T-cell (primary cell): ENCODE measurements around the gene MMP25. TPM values are rescaled to one million over a fixed set of nuclear protein-coding genes. Genes with fewer than 3 reads are reported as not detected.

Source experiments
- ATAC-seq, 4 experiments: fragments of 200-7000 bp in 3 of 4; fragments of 150-1000 bp in 1 of 4; cut with Tn5 transposase; replicated peaks in 1 of 4; 1 replicate in 3 of 4; 2 replicates in 1 of 4; pipeline ENCODE4 v1.10.0; 2021; ENCODE audit warnings: moderate library complexity in 3 of 4, mild to moderate bottlenecking in 2 of 4, moderate number of reproducible peaks in 1 of 4
- CTCF ChIA-PET, 2 donors: fragments of 300-600 bp; sonication (Branson Sonifier 250); formaldehyde crosslinking; loops; one replicate each; lab custom pipeline; 2022; ENCODE audit warnings: antibody characterized with exemption in 2 of 2; lab: Charles Lee
- POLR2A ChIA-PET, 2 donors: fragments of 300-600 bp; sonication (Branson Sonifier 250); formaldehyde crosslinking; loops; one replicate each; lab custom pipeline; 2022; ENCODE audit warnings: antibody characterized with exemption in 2 of 2; lab: Charles Lee
- DNase-seq, 35 experiments: peaks; one replicate each; pipeline versions ENCODE4 v3.0.0 to v3.0.0-alpha.2; 2013 to 2023
- H3K27ac ChIP-seq: one replicate; pipeline ENCODE4 v1.5.1; 2013; ENCODE audit warnings: low read length
- H3K27me3 ChIP-seq, 2 experiments: replicated peaks in 1 of 2; 1 replicate in 1 of 2; 2 replicates in 1 of 2; pipeline versions ENCODE4 v1.6.1 to v1.7.0; 2013; ENCODE audit warnings: low read length in 1 of 2, mixed read lengths in 1 of 2; ENCODE audit not compliant: control insufficient read depth in 2 of 2, insufficient read depth in 2 of 2; ENCODE audit errors: extremely low read depth in 1 of 2
- H3K36me3 ChIP-seq, 2 donors: 1 replicate in 1 of 2; 2 replicates in 1 of 2; pipeline versions ENCODE4 v1.6.1 to v1.7.0; 2013; ENCODE audit warnings: low read length in 1 of 2; ENCODE audit not compliant: control insufficient read depth in 2 of 2, insufficient read depth in 1 of 2; ENCODE audit errors: extremely low read depth in 1 of 2
- H3K4me1 ChIP-seq, 2 experiments: 1 replicate in 1 of 2; 2 replicates in 1 of 2; pipeline versions ENCODE4 v1.6.1 to v1.7.0; 2013; ENCODE audit warnings: low read length in 2 of 2, mixed read lengths in 1 of 2; ENCODE audit not compliant: insufficient read depth in 2 of 2, control insufficient read depth in 1 of 2; ENCODE audit errors: extremely low read depth in 1 of 2
- H3K4me3 ChIP-seq, 2 donors: 1 replicate in 1 of 2; 2 replicates in 1 of 2; pipeline versions ENCODE4 v1.5.1 to v1.7.0; 2013; ENCODE audit warnings: mild to moderate bottlenecking in 2 of 2, low read length in 1 of 2, moderate library complexity in 1 of 2; ENCODE audit not compliant: control insufficient read depth in 1 of 2; ENCODE audit errors: extremely low read depth in 1 of 2
- H3K9me3 ChIP-seq: 2 replicates; pipeline ENCODE4 v1.7.0; 2013
- H3K27ac Mint-ChIP-seq, 2 donors: one replicate each; pipeline ENCODE4 v1.8.0; 2020 to 2021; ENCODE audit warnings: mild to moderate bottlenecking in 2 of 2, mixed read lengths in 2 of 2
- H3K27me3 Mint-ChIP-seq, 2 donors: one replicate each; pipeline ENCODE4 v1.8.0; 2021 to 2022; ENCODE audit warnings: mixed read lengths in 2 of 2
- H3K36me3 Mint-ChIP-seq: one replicate; pipeline ENCODE4 v1.8.0; 2021; ENCODE audit warnings: mixed read lengths
- H3K4me1 Mint-ChIP-seq, 3 donors: one replicate each; pipeline ENCODE4 v1.8.0; 2020 to 2022; ENCODE audit warnings: mixed read lengths in 3 of 3, mild to moderate bottlenecking in 1 of 3
- H3K4me3 Mint-ChIP-seq, 3 donors: one replicate each; pipeline ENCODE4 v1.8.0; 2020 to 2022; ENCODE audit warnings: mild to moderate bottlenecking in 3 of 3, mixed read lengths in 3 of 3, moderate library complexity in 3 of 3
- H3K9me3 Mint-ChIP-seq, 3 donors: one replicate each; pipeline ENCODE4 v1.8.0; 2020 to 2022; ENCODE audit warnings: mixed read lengths in 3 of 3
- WGBS: methylation state at CpG from one replicate; pipeline ENCODE4 v1.1.5; 2013; ENCODE audit warnings: missing lambda C conversion rate; ENCODE audit not compliant: insufficient coverage; 5-methylcytosine and 5-hydroxymethylcytosine counted together
- total RNA-seq, 35 experiments: library from RNA in 6 of 35; stranded (reverse) in 6 of 35; fragments of 120-200 nt in 1 of 35; gene quantifications; one replicate each; pipeline versions ENCODE4 v1.2.1 to v1.2.4 and lab custom pipeline; 2013 to 2026

The MMP25 gene
- total RNA-seq, 5 donors from 2014 or later (not counting 1 experiment from before 2014, with no cell fraction given) = 1.6 to 9.6 (median 4.1) TPM

DNA sequence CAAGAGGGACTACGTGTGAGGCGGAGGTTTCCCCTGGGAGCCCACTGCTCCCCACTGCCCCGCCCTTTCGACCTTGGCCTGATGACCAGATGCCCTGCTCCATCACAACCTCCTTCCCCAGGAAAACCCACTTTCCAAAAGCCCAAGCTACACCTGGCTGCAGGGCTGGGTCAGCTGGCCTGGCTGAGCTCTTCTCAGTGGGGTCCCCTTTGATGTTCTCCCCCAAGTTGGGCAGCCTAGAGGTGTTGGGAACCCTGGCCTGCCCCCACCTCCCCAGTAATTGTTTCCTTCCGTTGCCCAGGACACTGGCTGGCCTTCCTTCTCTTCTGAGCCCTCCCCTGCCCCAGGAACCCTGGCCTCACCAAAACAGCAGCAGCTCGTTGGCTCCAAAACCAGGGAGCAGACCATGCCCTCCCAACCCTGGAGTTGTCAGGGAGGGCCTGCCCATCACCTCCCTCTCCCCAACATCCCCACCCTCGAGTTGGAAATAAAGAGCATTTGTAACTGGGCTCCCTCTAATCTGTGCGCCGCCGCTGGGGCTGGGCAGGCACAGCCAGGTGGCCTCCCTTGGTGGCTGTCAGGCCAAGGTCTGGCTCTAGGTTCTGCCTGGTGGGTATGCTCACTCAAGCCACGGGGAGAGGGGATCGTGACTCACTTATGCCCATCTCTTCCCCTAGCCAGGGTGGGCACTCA, 32.2 kb upstream of the MMP25 start:
- no peaks in the 10 kb centered on the region for H3K36me3 Mint-ChIP-seq

DNA sequence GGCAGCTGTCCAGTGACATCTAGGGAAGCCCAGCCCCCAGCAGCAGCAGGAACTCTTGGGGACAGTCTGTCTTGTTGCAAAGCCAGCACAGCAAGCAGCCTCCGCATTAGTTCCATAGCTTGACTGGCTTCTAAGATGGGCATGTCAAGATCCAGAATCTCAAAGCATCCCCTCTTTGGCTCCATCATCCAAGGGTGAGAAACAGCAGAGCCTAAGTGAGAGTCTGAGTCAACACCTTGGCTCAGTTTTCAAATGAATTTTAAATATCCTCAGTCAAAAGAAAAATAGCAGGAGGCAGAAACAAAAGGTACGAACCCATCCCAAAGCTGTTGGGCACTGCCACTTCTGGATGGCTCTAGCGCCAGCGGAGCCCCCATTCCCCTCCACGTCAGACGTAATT, 31.4 kb upstream of the MMP25 start:
- Mint-ChIP-seq H3K4me3 (no peak overlapping the region), H3K4me1 (peaks cover 3 to 14% (median 14%) of the 10 kb centered on the region in 3 donors), H3K27ac (no peak overlapping the region), H3K27me3 (peaks cover 0 to 20% of the 10 kb centered on the region in 2 donors), H3K36me3 (no peaks in the 10 kb centered on the region), H3K9me3 (no peaks in the 10 kb centered on the region)
- peaks cover 0 to 63% of the 10 kb centered on the region in 2 experiments for H3K27me3 ChIP-seq
- 88% methylated on average over 6 of the region's 6 CpGs for WGBS
- peaks cover 2 to 38% of the 10 kb centered on the region in 2 experiments for H3K4me1 ChIP-seq
- ATAC-seq (no peak), DNase-seq (no peak)
- ChIA-PET CTCF (no interaction called here), POLR2A (no interaction called here)
- no peak overlapping the region for H3K4me3 ChIP-seq
- H3K27ac ChIP-seq = no peak overlapping the region
- H3K36me3 ChIP-seq = no peaks in the 10 kb centered on the region
- H3K9me3 ChIP-seq = no peaks in the 10 kb centered on the region

More for the DNA sequence above, 32.2 kb upstream of the MMP25 start:
- Histone ChIP-seq H3K4me1 (peaks cover 0 to 31% of the 10 kb centered on the region in 2 experiments), H3K36me3 (no peaks in the 10 kb centered on the region), H3K9me3 (no peaks in the 10 kb centered on the region), H3K27ac (no peak overlapping the region), H3K4me3 (no peak overlapping the region), H3K27me3 (peaks cover 0 to 69% of the 10 kb centered on the region in 2 experiments)
- no peaks in the 10 kb centered on the region for H3K9me3 Mint-ChIP-seq
- peaks cover 0 to 10% (median 8%) of the 10 kb centered on the region in 3 donors for H3K4me1 Mint-ChIP-seq
- POLR2A ChIA-PET = no interaction called here
- 69% methylated on average over 7 of the region's 12 CpGs for WGBS
- no peak for DNase-seq
- no peak overlapping the region for H3K27ac Mint-ChIP-seq
- ATAC-seq = no peak
- H3K27me3 Mint-ChIP-seq = peaks cover 0 to 19% of the 10 kb centered on the region in 2 donors
- no peak overlapping the region for H3K4me3 Mint-ChIP-seq
- CTCF ChIA-PET = interaction anchor here in 1 of 2 donors (0.6 kb wide), 1 partner anchor 65 kb away, joined by 3 read pairs; no protein-coding TSS in a partner anchor

DNA sequence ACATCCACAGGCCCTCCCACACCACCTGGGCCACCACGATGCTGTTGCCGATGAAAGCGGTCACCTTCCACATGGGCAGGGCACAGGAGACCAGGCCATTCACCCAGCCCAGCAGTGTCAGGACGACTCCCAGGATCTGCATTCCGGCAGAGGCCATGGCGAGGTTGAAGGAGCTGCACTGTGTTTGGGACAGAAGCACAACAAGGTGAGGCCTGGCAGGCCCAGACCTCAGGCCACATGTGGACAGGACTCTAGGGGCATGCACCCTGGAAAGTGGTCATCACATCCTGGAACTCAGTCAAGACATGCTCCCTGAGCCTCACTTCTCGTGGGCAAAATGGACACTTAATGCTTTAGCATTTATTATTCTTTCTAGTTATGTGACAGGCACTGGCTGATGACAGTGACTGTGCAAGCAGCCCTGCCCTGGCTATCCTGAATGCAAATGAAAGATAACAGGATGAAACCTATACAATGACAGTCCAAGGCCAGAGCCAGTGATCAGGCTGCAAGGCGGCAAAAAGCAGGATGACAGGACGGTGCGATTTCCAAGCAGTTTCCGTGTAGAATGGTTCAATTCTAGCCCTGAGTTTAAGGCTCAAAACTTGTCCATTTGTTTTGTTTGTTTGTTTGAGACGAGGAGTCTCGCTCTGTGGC, 30.4 kb upstream of the MMP25 start:
- Mint-ChIP-seq H3K27me3 (peaks cover 0 to 20% of the 10 kb centered on the region in 2 donors), H3K9me3 (no peaks in the 10 kb centered on the region), H3K4me3 (no peak overlapping the region), H3K27ac (no peak overlapping the region), H3K4me1 (peaks cover 6 to 19% (median 18%) of the 10 kb centered on the region in 3 donors), H3K36me3 (no peaks in the 10 kb centered on the region)
- CTCF ChIA-PET = no interaction called here
- no peak for ATAC-seq
- no peak for DNase-seq
- no peaks in the 10 kb centered on the region for H3K9me3 ChIP-seq
- no peak overlapping the region for H3K4me3 ChIP-seq
- WGBS = 87% methylated on average over 9 of the region's 13 CpGs
- no peaks in the 10 kb centered on the region for H3K36me3 ChIP-seq
- H3K4me1 ChIP-seq = peaks cover 7 to 47% of the 10 kb centered on the region in 2 experiments
- H3K27ac ChIP-seq = no peak overlapping the region
- H3K27me3 ChIP-seq = peaks cover 0 to 56% of the 10 kb centered on the region in 2 experiments
- POLR2A ChIA-PET = no interaction called here

DNA sequence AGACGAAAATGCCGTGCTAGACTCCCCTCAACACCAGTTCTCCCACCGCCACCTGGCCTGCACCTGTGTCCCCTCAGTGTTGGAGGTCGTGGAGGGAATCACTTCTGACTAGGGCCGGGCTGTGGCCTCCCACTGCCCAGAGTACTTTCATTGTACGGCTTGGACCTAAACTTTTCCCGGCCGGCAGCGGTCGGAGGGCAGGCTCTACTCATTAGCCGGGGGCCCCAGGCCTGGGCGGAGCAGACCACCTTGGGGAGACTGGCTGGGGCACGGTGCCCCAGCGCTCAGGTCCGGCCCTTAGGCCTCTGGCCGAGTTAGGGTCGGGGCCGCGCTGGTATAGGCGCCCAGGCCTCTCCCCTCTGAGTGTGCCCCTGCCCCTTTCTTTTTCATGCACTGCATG, 29.0 kb upstream of the MMP25 start:
- Histone ChIP-seq H3K36me3 (no peaks in the 10 kb centered on the region), H3K9me3 (no peaks in the 10 kb centered on the region), H3K27me3 (peaks cover 0 to 42% of the 10 kb centered on the region in 2 experiments), H3K4me3 (no peak overlapping the region), H3K27ac (no peak overlapping the region), H3K4me1 (peaks cover 16 to 54% of the 10 kb centered on the region in 2 experiments)
- no peak overlapping the region for H3K4me3 Mint-ChIP-seq
- ChIA-PET CTCF (no interaction called here), POLR2A (no interaction called here)
- 93% methylated on average over 20 of the region's 20 CpGs for WGBS
- H3K27me3 Mint-ChIP-seq = peaks cover 0 to 16% of the 10 kb centered on the region in 2 donors
- H3K36me3 Mint-ChIP-seq = no peaks in the 10 kb centered on the region
- H3K9me3 Mint-ChIP-seq = no peaks in the 10 kb centered on the region
- ATAC-seq (no peak), DNase-seq (no peak)
- no peak overlapping the region for H3K27ac Mint-ChIP-seq
- peaks cover 19 to 32% (median 28%) of the 10 kb centered on the region in 3 donors for H3K4me1 Mint-ChIP-seq

DNA sequence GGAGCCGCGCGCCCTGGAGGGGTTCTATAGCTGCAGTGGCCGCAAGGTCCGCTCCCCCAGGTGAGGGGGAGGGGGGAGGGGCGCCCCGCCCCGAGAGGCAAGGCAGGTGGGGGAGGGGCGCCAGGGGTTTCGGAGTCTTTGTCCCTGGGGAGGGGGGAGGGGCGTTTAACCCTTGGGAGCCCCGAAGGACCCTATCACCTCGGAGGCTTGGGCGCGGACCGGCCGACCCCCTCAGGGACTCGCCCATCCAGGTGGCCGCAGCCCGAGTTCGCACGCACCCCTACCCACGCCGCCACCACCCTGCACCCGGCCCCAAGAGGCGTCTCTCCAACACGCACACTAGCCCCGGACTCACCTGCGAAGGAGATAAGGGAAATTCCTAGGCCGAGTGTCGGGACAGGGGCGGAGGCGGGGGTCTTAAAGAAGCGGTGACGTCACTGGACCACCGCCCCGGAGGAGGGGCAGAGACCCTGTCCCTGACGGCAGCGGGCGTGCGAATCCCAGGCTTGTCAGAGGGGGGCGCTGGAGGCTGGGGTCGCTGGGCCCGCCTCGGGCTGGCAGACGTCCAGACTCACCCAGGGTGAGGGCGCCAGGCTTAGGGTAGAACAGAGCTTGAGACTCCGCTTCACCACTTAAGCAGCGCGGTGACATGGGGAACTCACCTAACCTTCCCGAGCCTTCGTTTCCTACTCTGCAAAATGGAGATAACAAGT, 28.4 kb upstream of the MMP25 start, which contains the start of gene CLDN6:
Gene CLDN6 (minus strand): TSS at position 390 of the 713 bp plus-strand sequence. CDS start 2,162 bp downstream, outside the sequence.
- no peaks in the 10 kb centered on the region for H3K36me3 ChIP-seq
- no peaks in the 10 kb centered on the region for H3K9me3 ChIP-seq
- peak within 1 kb of the TSS in 2 of 3 donors; percentile 22 to 24 for H3K4me3 Mint-ChIP-seq
- H3K27ac ChIP-seq = no peak within 1 kb of the TSS
- H3K27me3 ChIP-seq = peaks cover 0 to 37% of the 10 kb centered on the region in 2 experiments
- ATAC-seq = no peak
- POLR2A ChIA-PET = no interaction called here
- WGBS = 12% methylated on average over 22 of the region's 52 CpGs
- H3K36me3 Mint-ChIP-seq = no peaks in the 10 kb centered on the region
- H3K4me3 ChIP-seq = no peak within 1 kb of the TSS
- peaks cover 25 to 38% (median 31%) of the 10 kb centered on the region in 3 donors for H3K4me1 Mint-ChIP-seq
- H3K9me3 Mint-ChIP-seq = no peaks in the 10 kb centered on the region
- H3K27ac Mint-ChIP-seq = no peak within 1 kb of the TSS
- peaks cover 0 to 13% of the 10 kb centered on the region in 2 donors for H3K27me3 Mint-ChIP-seq
- peaks cover 16 to 54% of the 10 kb centered on the region in 2 experiments for H3K4me1 ChIP-seq
- CTCF ChIA-PET = no interaction called here
- peak in 3 of 35 experiments; percentile 26 to 48 (median 29) for DNase-seq
